GM19193 (cell line): ENCODE data around the gene TICRR.

Experiments used
- POLR2A ChIP-seq: IDR thresholded peaks from 4 replicates; pipeline ENCODE4 v1.6.1; 2011; ENCODE audit not compliant: insufficient read depth, insufficient read length; ENCODE audit errors: extremely low read depth

The TICRR gene

DNA sequence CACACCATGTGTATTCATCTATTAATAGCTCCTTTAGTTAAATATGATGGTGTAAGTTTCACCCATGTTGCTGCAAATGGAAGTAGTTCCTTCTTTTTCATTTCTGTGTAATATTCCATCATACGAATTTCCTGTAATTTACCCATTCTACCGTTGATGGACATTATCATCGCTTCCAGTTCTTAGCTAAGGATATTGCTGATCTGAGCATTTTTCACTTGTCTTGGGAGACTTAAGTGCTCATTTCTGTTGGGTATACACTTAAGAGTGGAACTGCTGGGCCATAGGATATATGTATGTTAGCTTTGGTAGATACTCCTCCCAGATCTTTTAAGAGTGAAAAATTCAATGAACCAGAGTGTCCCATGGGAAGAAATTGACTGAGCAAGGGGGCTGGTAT, 92.9 kb downstream of the TICRR start:
- no peak for TF ChIP-seq POLR2A

DNA sequence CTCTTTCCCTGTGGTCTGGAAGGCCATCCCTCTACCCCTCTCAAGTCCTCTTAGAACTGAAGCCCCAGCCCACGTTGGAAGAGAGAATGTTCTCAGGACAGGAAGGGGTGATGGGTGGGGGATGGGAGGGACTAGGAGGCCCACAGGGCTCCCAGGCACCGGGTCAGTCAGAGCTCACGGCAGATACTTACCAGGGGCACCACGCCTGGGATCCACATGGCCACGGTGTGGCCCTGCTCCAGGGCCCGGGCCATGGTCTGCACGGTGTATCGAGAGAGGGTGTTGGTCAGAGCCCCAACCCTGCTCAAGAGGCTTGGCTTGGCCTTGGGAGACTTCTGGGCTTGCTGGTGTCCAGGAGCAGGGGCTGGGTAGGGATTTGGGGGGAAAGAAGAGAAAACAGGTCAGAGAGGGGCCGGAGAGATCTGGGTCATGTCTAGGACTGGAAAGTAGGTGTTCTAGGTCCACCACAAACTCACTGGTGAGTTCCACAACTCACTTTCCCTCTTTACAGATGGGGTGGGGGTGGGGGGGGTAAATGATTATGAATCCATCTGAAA, 94.1 kb downstream of the TICRR start:
- TF ChIP-seq POLR2A, result no peak

DNA sequence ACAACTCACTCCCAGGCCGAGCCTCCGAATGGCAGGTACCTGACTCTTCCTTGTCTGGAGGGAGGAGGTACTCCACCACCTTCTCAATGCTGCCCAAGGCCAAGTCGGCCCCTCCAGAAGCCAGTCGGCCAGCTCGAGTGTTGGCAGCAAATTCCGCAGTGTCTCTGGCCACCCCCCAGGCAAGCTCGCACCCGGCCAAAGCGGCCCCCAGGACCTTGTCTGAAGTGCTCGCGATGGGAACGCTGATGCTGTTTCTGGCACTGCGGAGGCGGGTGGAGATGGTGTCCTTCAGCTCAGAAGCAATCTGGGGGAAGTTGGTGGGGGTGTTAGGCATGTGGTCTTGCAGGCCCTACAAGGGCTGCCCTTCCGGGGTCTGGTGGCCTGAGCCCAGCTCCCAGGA, 94.7 kb downstream of the TICRR start:
- no peak for TF ChIP-seq POLR2A

DNA sequence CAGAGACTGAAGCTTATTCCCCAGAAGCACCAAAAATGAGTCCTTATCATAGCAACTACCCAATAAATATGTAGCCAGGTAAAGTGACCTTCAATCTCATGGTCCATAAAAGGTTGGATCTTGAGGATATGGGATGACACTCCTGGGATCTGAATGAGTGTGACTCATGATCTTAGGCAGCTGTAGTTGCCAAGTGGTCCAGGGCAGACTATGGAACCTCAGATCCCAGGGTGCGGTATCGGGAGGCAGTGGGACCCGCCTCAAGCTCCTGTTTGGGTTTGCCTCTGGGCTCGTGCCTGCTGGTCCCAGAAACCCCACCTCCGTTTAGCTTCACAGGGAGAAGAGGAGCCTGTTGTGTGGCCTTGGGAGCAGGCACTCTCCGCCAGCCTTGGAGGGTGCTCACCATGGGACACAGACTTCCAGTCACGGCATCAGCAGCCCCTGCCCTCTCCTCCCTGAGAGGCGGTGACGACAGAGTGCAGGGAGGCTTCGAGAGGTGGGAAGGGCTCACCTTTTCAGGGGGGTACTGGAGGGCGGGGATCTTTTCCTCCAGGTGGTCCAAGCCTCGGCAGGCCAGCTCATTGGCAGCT, 95.8 kb downstream of the TICRR start:
- no peak for TF ChIP-seq POLR2A

DNA sequence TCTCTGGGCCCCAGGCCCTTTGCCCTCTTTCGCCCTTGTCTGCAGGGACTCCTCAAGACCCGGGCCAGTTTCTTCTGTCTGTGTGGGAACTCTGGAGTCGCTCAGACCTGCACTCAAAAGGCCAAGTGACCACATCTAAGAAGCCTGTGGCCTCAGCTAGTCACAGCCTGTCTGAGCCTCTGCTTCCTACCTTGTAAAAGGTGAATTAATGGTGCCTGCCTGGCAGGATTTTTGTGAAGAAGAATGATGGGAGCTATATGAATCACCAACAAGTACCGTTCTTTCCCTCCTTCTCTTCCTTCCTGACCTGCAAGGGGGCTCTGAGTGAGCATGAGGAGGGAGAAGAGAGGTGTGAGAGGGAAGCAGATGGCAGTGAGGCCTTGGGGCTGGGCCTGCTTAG, 96.4 kb downstream of the TICRR start:
- TF ChIP-seq POLR2A, result no peak

DNA sequence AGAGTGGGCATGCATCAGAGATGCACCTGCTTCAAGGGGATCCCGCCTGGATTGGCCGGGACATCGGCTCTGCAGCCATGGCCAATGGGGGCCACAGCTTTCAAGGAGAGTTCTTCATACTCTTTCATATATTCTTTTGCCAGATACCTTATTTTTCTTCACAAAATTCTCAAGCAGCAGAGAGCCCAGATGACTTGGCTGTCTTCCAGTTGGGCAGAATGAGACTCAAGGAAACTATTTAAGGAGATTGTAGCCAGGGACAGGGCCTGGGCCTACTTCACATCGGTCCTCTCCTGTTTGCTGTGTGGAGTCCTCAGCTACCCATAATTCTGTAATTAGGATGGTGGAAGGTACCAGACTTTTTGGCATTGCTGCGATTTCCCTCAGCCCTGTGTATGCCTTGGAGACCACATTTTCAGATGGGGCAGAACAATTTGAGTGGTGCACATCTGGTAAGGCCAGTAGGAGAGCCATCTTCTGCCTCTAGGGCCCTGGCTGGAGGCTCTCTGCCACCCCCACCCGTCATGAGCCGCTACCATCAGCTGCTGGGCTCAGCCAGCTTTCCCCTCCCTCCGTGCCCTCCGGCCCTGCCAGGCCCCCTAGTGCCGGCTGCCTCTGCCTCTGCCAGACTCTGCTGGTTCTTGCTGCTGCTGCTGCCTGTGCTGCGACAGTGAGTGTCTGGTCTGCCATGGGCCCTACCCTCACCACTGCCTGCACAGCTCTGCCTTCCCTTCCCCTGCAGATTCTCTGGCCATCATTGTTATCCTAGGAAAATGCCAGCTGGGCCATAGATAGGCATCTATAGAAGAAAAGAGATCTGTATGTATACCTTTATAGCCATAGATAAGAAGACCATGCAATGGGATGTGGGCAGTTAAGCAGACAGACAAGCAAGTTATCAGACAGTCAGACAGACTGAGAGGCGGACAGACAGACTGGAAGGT, 97.2 kb downstream of the TICRR start:
- no peak for TF ChIP-seq POLR2A

DNA sequence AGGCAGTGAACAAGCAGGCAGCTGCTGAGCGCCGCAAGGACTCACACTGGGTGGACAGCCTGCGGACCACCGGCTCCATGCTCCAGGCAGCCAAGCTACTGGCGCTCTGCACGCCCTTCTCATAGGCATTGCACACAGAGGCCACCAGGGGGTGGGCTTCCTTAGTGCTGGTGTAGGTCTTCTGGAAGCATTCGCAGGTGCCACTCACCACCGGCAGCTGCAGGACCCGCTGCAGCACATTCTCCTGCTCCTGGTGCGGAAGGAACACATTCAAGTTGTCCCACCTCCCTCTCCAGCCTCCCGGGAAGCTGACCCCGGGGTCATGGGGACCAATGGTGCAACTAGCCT, 97.9 kb downstream of the TICRR start:
- no peak for TF ChIP-seq POLR2A

DNA sequence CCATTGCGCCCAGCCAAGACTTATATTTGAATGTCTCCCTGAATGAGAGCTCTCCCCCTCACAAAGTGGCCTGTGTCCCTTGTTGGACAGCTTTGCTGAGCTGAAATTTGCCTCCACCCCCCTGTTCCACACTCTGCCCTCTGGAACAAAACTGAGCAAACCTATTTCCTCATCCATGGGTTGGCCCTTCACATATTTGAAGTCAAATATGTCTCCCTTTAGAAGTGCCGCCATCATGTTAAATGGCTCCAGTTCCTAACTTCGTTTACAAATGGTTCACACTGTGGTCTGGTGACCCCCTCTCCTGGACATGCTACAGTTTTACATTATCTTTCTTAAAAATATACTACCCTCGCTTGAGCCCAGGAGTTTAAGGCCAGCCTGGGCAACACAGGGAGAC, 99.3 kb downstream of the TICRR start:
- TF ChIP-seq POLR2A, result no peak

DNA sequence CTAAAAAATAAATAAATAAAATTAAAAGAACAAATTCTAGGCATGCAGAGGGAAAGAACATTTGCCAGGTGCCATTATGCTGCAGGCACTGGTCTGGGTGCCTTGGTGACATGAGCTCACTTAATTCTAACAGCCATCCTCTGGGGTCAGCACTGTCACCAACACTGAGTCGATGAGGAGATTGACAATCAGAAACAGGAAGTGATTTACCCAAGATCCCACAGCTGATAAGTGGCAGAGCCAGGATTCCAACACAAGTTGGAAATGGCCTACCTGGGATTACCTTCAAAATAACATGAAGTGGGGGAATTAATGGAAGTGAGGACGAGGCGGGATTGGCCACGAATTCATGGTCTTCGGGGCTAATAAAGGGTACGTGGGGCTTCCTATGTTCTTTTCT, 100.3 kb downstream of the TICRR start:
- TF ChIP-seq POLR2A, result no peak

DNA sequence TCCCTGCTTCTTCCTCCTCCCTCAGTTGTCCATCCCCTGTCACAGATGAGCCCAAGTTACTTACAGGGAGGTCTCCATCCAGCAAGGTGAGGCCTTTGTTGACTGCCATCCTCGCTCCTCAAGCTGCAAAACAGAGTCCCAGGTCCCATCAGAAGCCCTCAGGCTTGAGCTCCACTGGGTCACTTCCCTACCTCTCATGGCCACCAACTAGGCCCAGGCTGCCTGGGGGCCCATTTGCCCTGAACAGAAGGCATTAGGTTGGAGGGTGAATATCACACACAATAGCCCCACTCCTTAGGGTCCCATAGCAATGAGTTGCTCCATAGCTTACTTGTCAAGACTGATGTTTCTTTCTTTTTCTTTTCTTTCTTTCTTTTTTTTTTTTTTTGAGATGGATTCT, 102.1 kb downstream of the TICRR start:
- TF ChIP-seq POLR2A, result no peak
